ENCODE measurements around the gene TM9SF4.

DNA sequence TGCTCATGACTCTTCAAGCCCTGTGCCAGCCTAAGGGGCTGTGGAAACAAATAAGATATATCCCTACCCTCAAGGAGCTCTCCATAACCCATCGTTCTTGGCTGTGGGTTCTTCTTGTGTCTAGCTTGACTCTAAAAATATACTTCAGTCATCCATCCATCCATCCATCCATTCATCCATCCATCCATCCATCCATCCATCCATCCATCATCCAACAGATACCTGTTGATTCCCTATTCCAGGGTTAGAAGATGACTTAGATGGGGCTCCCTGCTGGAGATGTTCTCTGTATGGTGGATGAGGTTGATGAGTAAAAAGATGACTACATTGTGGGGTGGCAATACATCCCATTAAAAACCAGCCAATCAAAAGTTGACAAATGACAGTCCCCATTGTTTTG, 34.0 kb upstream of the TM9SF4 start:
- TF ChIP-seq, protein P1, sequence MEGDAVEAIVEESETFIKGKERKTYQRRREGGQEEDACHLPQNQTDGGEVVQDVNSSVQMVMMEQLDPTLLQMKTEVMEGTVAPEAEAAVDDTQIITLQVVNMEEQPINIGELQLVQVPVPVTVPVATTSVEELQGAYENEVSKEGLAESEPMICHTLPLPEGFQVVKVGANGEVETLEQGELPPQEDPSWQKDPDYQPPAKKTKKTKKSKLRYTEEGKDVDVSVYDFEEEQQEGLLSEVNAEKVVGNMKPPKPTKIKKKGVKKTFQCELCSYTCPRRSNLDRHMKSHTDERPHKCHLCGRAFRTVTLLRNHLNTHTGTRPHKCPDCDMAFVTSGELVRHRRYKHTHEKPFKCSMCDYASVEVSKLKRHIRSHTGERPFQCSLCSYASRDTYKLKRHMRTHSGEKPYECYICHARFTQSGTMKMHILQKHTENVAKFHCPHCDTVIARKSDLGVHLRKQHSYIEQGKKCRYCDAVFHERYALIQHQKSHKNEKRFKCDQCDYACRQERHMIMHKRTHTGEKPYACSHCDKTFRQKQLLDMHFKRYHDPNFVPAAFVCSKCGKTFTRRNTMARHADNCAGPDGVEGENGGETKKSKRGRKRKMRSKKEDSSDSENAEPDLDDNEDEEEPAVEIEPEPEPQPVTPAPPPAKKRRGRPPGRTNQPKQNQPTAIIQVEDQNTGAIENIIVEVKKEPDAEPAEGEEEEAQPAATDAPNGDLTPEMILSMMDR (IDR thresholded peaks at IDR 0.05; ENCODE audit: control extremely low read depth in 1 of 3, insufficient read depth in 1 of 3, low read depth in 1 of 3, low read length in 3 of 3), result no peak
- no peak for TF ChIP-seq YY1 (IDR thresholded peaks at IDR 0.05; ENCODE audit: low read depth, low read length)
- no peak for TF ChIP-seq POLR2AphosphoS5 (IDR thresholded peaks at IDR 0.05; ENCODE audit: low read depth, low read length)
- TF ChIP-seq TCF12 (IDR thresholded peaks at IDR 0.05; ENCODE audit: low read depth, low read length), result no peak
- TF ChIP-seq EP300 (IDR thresholded peaks at IDR 0.05; ENCODE audit: borderline replicate concordance in 1 of 2, low read depth in 2 of 2, low read length in 2 of 2), result no peak
- TF ChIP-seq SRF (IDR thresholded peaks at IDR 0.05; ENCODE audit: low read depth, low read length), result no peak
- TF ChIP-seq PHF8 (conservative IDR thresholded peaks at IDR 0.05; ENCODE audit: low read depth, low read length), result no peak
- TF ChIP-seq GABPA (IDR thresholded peaks at IDR 0.05; ENCODE audit: borderline replicate concordance, insufficient read depth, low read length), result no peak
- TF ChIP-seq TAF1 (IDR thresholded peaks at IDR 0.05; ENCODE audit: low read depth, low read length), result no peak
- TF ChIP-seq EZH2 (IDR thresholded peaks at IDR 0.05; ENCODE audit: low read depth, low read length, severe bottlenecking), result no peak
- TF ChIP-seq POLR2A (IDR thresholded peaks at IDR 0.05; ENCODE audit: control extremely low read depth in 1 of 2, low read depth in 2 of 2, low read length in 2 of 2), result no peak

Data from H1 (cell line).